ENCODE results near the gene MEGF9.

MEGF9 gene

DNA sequence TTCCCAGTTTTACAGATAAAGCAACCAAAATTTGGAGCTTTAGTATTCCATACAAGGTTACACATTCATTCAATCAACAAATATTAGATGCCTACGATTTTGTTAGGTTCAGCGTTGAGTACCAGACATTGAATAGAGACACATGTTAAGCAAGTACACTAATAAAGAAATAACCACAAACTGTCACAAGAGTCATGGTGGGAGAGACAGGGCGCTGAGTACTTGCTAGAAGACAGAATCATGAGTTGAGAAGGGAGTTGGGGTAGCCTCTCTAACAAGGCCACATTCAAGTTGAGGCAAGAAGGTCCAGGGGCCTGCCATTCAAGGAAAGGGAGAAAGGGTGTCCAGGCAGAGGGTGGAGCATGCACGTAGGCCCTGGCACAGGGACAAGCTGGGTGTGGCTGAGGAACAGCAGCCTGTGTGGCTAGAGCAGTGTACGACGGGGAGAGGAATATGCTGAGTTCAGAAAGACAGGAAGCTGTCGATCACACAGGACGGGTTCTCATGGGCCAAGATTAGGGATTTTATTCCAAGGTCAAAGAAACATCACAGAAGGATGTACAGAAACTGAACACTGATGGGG is 151.3 kb downstream of the MEGF9 start:
- Histone ChIP-seq H3K4me3 (replicated peaks; ENCODE audit: low read depth, low read length) (no peak overlapping the region), H3K27me3 (replicated peaks; ENCODE audit: control insufficient read depth, insufficient read depth, low read length) (no peaks in the 10 kb centered on the region), H3K36me3 (ENCODE audit: control insufficient read depth, insufficient read depth, low read length) (peaks cover 16% of the 10 kb centered on the region)
- TF ChIP-seq, protein P1, sequence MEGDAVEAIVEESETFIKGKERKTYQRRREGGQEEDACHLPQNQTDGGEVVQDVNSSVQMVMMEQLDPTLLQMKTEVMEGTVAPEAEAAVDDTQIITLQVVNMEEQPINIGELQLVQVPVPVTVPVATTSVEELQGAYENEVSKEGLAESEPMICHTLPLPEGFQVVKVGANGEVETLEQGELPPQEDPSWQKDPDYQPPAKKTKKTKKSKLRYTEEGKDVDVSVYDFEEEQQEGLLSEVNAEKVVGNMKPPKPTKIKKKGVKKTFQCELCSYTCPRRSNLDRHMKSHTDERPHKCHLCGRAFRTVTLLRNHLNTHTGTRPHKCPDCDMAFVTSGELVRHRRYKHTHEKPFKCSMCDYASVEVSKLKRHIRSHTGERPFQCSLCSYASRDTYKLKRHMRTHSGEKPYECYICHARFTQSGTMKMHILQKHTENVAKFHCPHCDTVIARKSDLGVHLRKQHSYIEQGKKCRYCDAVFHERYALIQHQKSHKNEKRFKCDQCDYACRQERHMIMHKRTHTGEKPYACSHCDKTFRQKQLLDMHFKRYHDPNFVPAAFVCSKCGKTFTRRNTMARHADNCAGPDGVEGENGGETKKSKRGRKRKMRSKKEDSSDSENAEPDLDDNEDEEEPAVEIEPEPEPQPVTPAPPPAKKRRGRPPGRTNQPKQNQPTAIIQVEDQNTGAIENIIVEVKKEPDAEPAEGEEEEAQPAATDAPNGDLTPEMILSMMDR (IDR thresholded peaks at IDR 0.05; ENCODE audit: insufficient read depth, low read length, poor library complexity, severe bottlenecking) = no peak
- no peak for DNase-seq (ENCODE audit: extremely low read depth, insufficient read length)

DNA sequence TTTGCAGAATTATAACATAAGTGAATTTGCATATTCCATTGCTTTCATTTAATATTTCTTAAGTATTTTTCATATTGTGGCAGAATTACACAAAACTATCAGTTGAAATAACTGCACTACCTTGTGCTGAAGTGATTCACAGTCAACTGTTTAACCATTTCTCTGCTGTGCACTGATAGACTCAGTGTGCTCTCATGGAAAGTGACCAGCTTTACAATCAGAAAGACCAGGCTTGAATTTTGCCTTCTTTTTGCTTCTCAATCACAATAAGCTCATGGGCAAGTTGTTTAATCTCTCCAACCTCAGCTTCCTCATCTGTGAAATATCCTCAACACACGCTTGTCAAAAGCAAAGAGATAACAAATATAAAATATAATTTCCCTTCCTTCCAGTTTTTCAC is 152.6 kb downstream of the MEGF9 start:
- DNase-seq (ENCODE audit: extremely low read depth, insufficient read length) = no peak
- Histone ChIP-seq H3K27me3 (replicated peaks; ENCODE audit: control insufficient read depth, insufficient read depth, low read length) (no peaks in the 10 kb centered on the region), H3K36me3 (ENCODE audit: control insufficient read depth, insufficient read depth, low read length) (peaks cover 16% of the 10 kb centered on the region), H3K4me3 (replicated peaks; ENCODE audit: low read depth, low read length) (no peak overlapping the region)
- TF ChIP-seq, protein P1 (IDR thresholded peaks at IDR 0.05; ENCODE audit: insufficient read depth, low read length, poor library complexity, severe bottlenecking) = no peak

DNA sequence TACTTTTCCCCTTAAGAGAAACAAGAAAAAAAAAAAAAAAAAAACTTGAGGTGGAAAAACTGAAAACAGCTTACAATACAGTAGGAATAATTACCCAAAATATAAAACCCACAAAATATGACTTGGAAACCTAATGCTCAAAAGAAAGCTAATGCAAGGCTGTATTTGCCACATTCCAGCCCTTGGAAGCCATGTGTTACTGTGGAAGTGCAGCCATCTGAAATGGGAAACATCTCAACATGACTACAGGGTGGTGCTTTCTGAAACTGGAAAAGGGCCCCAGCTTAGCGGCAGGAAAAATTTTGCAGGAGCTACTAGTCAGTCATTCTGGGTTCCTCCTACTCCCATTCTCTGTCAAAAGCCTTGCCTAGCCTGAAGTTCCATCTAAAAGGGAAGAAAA is 154.7 kb downstream of the MEGF9 start:
- peaks cover 12% of the 10 kb centered on the region for H3K36me3 ChIP-seq (ENCODE audit: control insufficient read depth, insufficient read depth, low read length)

DNA sequence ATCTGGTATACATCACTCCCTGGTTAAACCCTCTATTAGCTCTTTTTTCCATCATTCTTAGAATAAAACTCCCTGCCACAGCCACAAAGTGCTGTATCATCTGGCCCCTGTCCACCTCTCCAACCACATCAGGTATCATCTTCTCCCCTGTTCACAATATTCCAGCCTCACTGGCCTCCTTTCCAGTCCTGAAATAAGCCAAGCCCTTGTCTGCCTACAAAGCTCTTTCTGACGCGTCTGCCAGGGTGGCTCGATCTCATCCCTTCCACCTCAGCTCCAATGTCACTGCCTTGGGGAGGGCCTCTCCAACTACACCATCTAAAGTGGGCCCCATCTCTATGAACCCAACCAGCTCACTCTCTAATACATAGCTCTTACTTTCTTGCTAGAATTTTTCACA is 155.8 kb downstream of the MEGF9 start:
- TF ChIP-seq, protein P1 (IDR thresholded peaks at IDR 0.05; ENCODE audit: insufficient read depth, low read length, poor library complexity, severe bottlenecking) = no peak
- no peak overlapping the region for H3K4me3 ChIP-seq (replicated peaks; ENCODE audit: low read depth, low read length)
- no peaks in the 10 kb centered on the region for H3K27me3 ChIP-seq (replicated peaks; ENCODE audit: control insufficient read depth, insufficient read depth, low read length)
- DNase-seq (ENCODE audit: extremely low read depth, insufficient read length) = no peak
- H3K36me3 ChIP-seq (ENCODE audit: control insufficient read depth, insufficient read depth, low read length) = peaks cover 11% of the 10 kb centered on the region

More for the DNA sequence above, 154.7 kb downstream of the MEGF9 start:
- DNase-seq (ENCODE audit: extremely low read depth, insufficient read length) = no peak
- Histone ChIP-seq H3K4me3 (replicated peaks; ENCODE audit: low read depth, low read length) (no peak overlapping the region), H3K27me3 (replicated peaks; ENCODE audit: control insufficient read depth, insufficient read depth, low read length) (no peaks in the 10 kb centered on the region)
- TF ChIP-seq, protein P1 (IDR thresholded peaks at IDR 0.05; ENCODE audit: insufficient read depth, low read length, poor library complexity, severe bottlenecking) = no peak

DNA sequence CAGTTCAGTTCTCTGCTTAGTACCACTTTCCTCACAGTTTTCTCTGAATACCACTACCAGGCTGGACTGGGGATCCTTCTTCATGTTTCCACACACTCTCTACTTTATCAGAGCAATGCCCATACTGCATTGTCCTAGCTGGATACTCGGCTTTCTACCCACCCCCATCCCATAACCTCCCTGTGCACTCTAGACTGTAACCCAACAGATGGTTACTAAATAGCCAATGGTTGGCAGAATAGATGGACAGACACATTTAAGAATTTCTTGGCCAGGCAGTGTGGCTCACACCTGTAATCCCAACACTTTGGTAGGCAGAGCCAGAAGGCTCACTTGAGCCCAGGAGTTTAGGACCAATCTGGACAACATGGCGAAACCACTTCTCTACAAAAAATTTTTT is 157.1 kb downstream of the MEGF9 start:
- no peaks in the 10 kb centered on the region for H3K27me3 ChIP-seq (replicated peaks; ENCODE audit: control insufficient read depth, insufficient read depth, low read length)
- H3K4me3 ChIP-seq (replicated peaks; ENCODE audit: low read depth, low read length) = no peak overlapping the region
- TF ChIP-seq, protein P1 (IDR thresholded peaks at IDR 0.05; ENCODE audit: insufficient read depth, low read length, poor library complexity, severe bottlenecking) = no peak
- DNase-seq (ENCODE audit: extremely low read depth, insufficient read length) = no peak
- peaks cover 3% of the 10 kb centered on the region for H3K36me3 ChIP-seq (ENCODE audit: control insufficient read depth, insufficient read depth, low read length)

DNA sequence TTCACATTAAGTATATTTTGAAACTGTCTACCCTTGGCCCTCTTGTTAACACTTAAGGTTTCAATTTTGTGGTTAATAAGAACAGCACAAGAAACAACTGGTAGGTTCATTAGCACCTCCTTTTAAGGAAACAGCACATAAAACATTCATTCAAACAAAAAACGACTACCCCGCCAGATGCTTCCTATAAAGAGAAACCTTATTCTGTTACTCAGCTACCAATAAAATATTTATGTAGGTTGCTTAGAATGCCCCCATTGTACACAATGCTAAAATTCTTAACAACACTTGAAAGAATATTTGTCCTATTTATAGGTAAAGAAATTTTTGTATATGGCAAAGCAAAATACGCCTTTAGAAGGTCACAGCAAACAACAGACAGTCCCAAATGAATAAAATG is 157.5 kb downstream of the MEGF9 start:
- DNase-seq (ENCODE audit: extremely low read depth, insufficient read length) = no peak
- Histone ChIP-seq H3K4me3 (replicated peaks; ENCODE audit: low read depth, low read length) (no peak overlapping the region), H3K27me3 (replicated peaks; ENCODE audit: control insufficient read depth, insufficient read depth, low read length) (no peaks in the 10 kb centered on the region), H3K36me3 (ENCODE audit: control insufficient read depth, insufficient read depth, low read length) (peaks cover 2% of the 10 kb centered on the region)
- TF ChIP-seq, protein P1 (IDR thresholded peaks at IDR 0.05; ENCODE audit: insufficient read depth, low read length, poor library complexity, severe bottlenecking) = no peak
